GM20000 (cell line): ENCODE data around the gene TCEANC2.

Source experiments
- DNase-seq: peaks from one replicate; pipeline ENCODE4 v3.0.0; 2012; ENCODE audit warnings: low spot score
- CTCF ChIP-seq: IDR thresholded peaks from 2 replicates; pipeline ENCODE4 v1.5.1; 2012; ENCODE audit warnings: mild to moderate bottlenecking, control low read depth; ENCODE audit errors: extremely low read depth, missing control alignments

The TCEANC2 gene

GRCh38 chr1:54124906-54125305, 71.5 kb downstream of the TCEANC2 start:
- TF ChIP-seq CTCF = no peak

GRCh38 chr1:54125386-54126070, 72.1 kb downstream of the TCEANC2 start:
- DNase-seq = no peak
- no peak for TF ChIP-seq CTCF

More at GRCh38 chr1:54124906-54125305, 71.5 kb downstream of the TCEANC2 start:
- no peak for DNase-seq

GRCh38 chr1:54126271-54126815, 72.9 kb downstream of the TCEANC2 start:
- DNase-seq = no peak
- TF ChIP-seq CTCF = no peak

- TF ChIP-seq CTCF = no peak
- no peak for DNase-seq
Observed at GRCh38 chr1:54127594-54128300, 74.3 kb downstream of the TCEANC2 start.

- DNase-seq = no peak
- no peak for TF ChIP-seq CTCF
Observed at GRCh38 chr1:54129858-54130257, 76.5 kb downstream of the TCEANC2 start.

- no peak for TF ChIP-seq CTCF
Observed at GRCh38 chr1:54131419-54131818, 78.0 kb downstream of the TCEANC2 start.

GRCh38 chr1:54132495-54132894, 79.1 kb downstream of the TCEANC2 start:
- no peak for TF ChIP-seq CTCF
- no peak for DNase-seq

More at GRCh38 chr1:54131419-54131818, 78.0 kb downstream of the TCEANC2 start:
- no peak for DNase-seq
